DOHH2 (cell line): ENCODE data around the gene COX4I1.

Experiments used
- H3F3A ChIP-seq: fragments of 200-600 bp; sonication (generic), shearing (Covaris generic); 2 replicates; pipeline ENCODE4 v1.6.0; 2016; ENCODE audit warnings: antibody characterized with exemption, mild to moderate bottlenecking; ENCODE audit not compliant: control insufficient read depth, insufficient read depth
- H3K27ac ChIP-seq: fragments of 200-600 bp; sonication (generic); 2 replicates; pipeline ENCODE4 v1.5.1; 2014; ENCODE audit warnings: low read depth, mild to moderate bottlenecking, low read length, moderate library complexity
- H3K27me3 ChIP-seq: fragments of 200-600 bp; sonication (generic); 2 replicates; pipeline ENCODE4 v1.6.1; 2014; ENCODE audit warnings: mild to moderate bottlenecking, low read length, mixed read lengths; ENCODE audit not compliant: control insufficient read depth
- H3K36me3 ChIP-seq: fragments of 200-600 bp; sonication (generic); 2 replicates; pipeline ENCODE4 v1.6.1; 2014; ENCODE audit warnings: mild to moderate bottlenecking, low read length, moderate library complexity, mixed read lengths; ENCODE audit not compliant: control insufficient read depth
- H3K4me1 ChIP-seq: fragments of 200-600 bp; sonication (generic); 2 replicates; pipeline ENCODE4 v1.6.1; 2014; ENCODE audit warnings: mild to moderate bottlenecking, low read length, mixed read lengths; ENCODE audit not compliant: control insufficient read depth
- H3K4me2 ChIP-seq: fragments of 200-600 bp; sonication (generic); 2 replicates; pipeline ENCODE4 v1.6.0; 2014; ENCODE audit warnings: mild to moderate bottlenecking, low read length, moderate library complexity
- H3K4me3 ChIP-seq: fragments of 200-600 bp; sonication (generic); 2 replicates; pipeline ENCODE4 v1.5.1; 2014; ENCODE audit warnings: mild to moderate bottlenecking, low read length, mixed read lengths
- H3K79me2 ChIP-seq: fragments of 200-600 bp; sonication (generic); 2 replicates; pipeline ENCODE4 v1.6.1; 2014; ENCODE audit warnings: mild to moderate bottlenecking, low read length, mixed read lengths; ENCODE audit not compliant: control insufficient read depth
- H3K9me2 ChIP-seq: fragments of 200-600 bp; sonication (generic); replicated peaks from 2 replicates; pipeline ENCODE4 v1.6.1; 2014; ENCODE audit warnings: mild to moderate bottlenecking, low read length, mixed read lengths; ENCODE audit not compliant: control insufficient read depth
- H3K9me3 ChIP-seq: fragments of 200-600 bp; sonication (generic); 2 replicates; pipeline ENCODE4 v1.6.1; 2014; ENCODE audit warnings: antibody characterized with exemption, low read length, mixed read lengths; ENCODE audit not compliant: control insufficient read depth, insufficient read depth
- H4K20me1 ChIP-seq: fragments of 200-600 bp; sonication (generic); 2 replicates; pipeline ENCODE4 v1.6.0; 2014; ENCODE audit warnings: low read depth, mild to moderate bottlenecking, antibody characterized with exemption, low read length, moderate library complexity; ENCODE audit not compliant: control insufficient read depth, insufficient read depth
- CTCF ChIP-seq: fragments of 200-600 bp; sonication (generic); IDR thresholded peaks from one replicate; pipeline ENCODE4 v1.5.1; 2014; ENCODE audit warnings: antibody characterized with exemption, mild to moderate bottlenecking, low read depth, low read length; ENCODE audit not compliant: poor library complexity, severe bottlenecking
- EZH2phosphoT487 ChIP-seq: fragments of 200-600 bp; sonication (generic); IDR thresholded peaks from 2 replicates; pipeline ENCODE4 v1.6.1; 2017; ENCODE audit warnings: borderline replicate concordance, mild to moderate bottlenecking, antibody characterized with exemption, low read length, moderate library complexity, mixed read lengths

COX4I1 gene

GRCh38 chr16:85828166-85828565 lies 28.7 kb downstream of the COX4I1 start:
- Histone ChIP-seq H3K4me2 (no peak overlapping the region), H3K27ac (no peak overlapping the region), H3K9me3 (peaks cover 3% of the 10 kb centered on the region; the same call in 1 of the 2 replicates), H3K27me3 (no peaks in the 10 kb centered on the region), H3K36me3 (no peaks in the 10 kb centered on the region), H4K20me1 (no peaks in the 10 kb centered on the region), H3F3A (peaks cover 29% of the 10 kb centered on the region), H3K4me1 (peaks cover 71% of the 10 kb centered on the region), H3K79me2 (no peaks in the 10 kb centered on the region), H3K9me2 (no peaks in the 10 kb centered on the region), H3K4me3 (no peak overlapping the region)
- no peak for TF ChIP-seq EZH2phosphoT487
- no peak for TF ChIP-seq CTCF

- no peaks in the 10 kb centered on the region for H4K20me1 ChIP-seq
- no peaks in the 10 kb centered on the region for H3K79me2 ChIP-seq
- peak overlapping the region; percentile 47 for H3K4me3 ChIP-seq
- H3K9me2 ChIP-seq = no peaks in the 10 kb centered on the region
- peak overlapping the region; percentile 59 for H3K4me2 ChIP-seq
- no peaks in the 10 kb centered on the region for H3K27me3 ChIP-seq
- H3K36me3 ChIP-seq = no peaks in the 10 kb centered on the region
- H3K27ac ChIP-seq = peak overlapping the region; percentile 49
- H3K4me1 ChIP-seq = peaks cover 77% of the 10 kb centered on the region
- TF ChIP-seq CTCF (no peak), EZH2phosphoT487 (no peak)
- H3F3A ChIP-seq = peaks cover 35% of the 10 kb centered on the region
- peaks cover 9% of the 10 kb centered on the region; the same call in 1 of the 2 replicates for H3K9me3 ChIP-seq
Observed at GRCh38 chr16:85829171-85829719, 29.8 kb downstream of the COX4I1 start.

- H3K9me3 ChIP-seq = peaks cover 9% of the 10 kb centered on the region; the same call in 1 of the 2 replicates
- peak overlapping the region; percentile 47 for H3K4me3 ChIP-seq
- H3K4me1 ChIP-seq = peaks cover 77% of the 10 kb centered on the region
- no peaks in the 10 kb centered on the region for H4K20me1 ChIP-seq
- peak overlapping the region; percentile 49 for H3K27ac ChIP-seq
- no peaks in the 10 kb centered on the region for H3K79me2 ChIP-seq
- H3K27me3 ChIP-seq = no peaks in the 10 kb centered on the region
- peak overlapping the region; percentile 59 for H3K4me2 ChIP-seq
- H3K36me3 ChIP-seq = no peaks in the 10 kb centered on the region
- H3F3A ChIP-seq = peaks cover 35% of the 10 kb centered on the region
- no peaks in the 10 kb centered on the region for H3K9me2 ChIP-seq
- no peak for TF ChIP-seq CTCF
- no peak for TF ChIP-seq EZH2phosphoT487
Observed at GRCh38 chr16:85829751-85830445, 30.4 kb downstream of the COX4I1 start.
